Measurements from ENCODE around the gene RUNX1.
"Not testable (repeated sequence)": the region's sequence is repeated elsewhere in the genome, so short reads cannot be mapped to it uniquely, and the experiment has no call there.

The RUNX1 gene

DNA sequence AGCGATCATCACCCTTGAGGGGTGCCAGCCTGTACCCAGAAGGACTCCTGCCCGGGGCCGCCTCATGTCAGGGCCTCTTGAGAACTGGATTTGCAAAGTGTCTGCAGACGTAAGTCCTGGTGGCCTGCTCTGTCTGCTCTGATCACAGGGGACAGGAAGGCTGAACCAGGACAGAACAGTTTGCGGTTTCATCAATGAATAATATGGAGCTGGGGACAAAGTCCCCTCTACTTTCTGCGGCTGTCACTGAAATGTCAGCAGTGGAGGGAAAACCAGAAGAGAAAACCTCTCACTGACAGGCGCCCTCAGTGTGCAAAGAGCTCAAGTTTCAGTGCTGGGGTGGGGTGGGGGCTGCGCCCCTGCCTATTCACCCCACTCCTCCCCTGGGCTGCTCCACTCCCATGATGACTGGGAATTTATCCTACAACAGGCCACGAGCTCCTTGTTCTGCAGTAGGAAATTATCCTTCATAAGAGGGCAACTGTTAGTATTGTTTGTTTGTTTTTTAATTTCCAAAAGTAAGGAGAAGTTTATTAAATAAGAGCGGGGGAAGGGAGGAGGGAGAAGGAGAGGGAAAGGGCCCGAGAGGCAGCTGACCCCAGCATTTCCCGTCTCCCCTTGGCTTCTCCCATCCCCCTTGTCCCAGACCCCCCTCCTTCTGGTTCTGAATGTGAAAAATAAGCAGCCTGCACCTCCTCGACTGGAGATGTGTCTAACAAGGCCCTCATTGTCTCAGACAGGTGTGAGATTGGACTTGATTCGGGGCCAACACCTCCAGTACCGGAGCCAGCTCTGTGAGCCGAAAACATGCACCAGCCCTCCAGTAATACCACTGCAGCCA is 231.1 kb downstream of the RUNX1 start:
- no peak for DNase-seq

GRCh38 chr21:34815831-34816705 is 233.0 kb downstream of the RUNX1 start:
- no peak for DNase-seq

GRCh38 chr21:34814529-34814951 is 234.6 kb downstream of the RUNX1 start:
- no peak for DNase-seq

- DNase-seq, result no peak
Measured at GRCh38 chr21:34813266-34813894, 235.7 kb downstream of the RUNX1 start.

- DNase-seq, result no peak
Measured at GRCh38 chr21:34812504-34813265, 236.4 kb downstream of the RUNX1 start.

DNA sequence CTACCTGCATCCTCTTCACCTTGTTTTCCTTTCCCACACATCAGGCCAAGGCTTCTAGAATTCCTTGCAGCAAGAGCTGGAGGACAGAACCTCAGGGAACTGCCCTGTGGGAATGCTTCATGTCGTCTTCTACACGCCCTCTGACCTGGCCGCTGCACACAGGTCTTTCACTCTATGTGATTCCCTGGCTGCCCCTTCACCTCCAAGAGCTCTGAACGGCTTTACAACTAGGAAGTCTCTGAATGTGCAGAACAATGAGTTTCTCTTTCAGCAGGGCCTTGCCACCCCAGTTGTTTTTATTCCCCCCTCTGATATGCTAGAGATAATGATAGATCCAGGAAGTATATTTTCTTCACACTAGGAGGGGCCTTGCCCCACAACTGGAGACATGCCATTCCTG is 237.7 kb downstream of the RUNX1 start:
- DNase-seq, result no peak

DNA sequence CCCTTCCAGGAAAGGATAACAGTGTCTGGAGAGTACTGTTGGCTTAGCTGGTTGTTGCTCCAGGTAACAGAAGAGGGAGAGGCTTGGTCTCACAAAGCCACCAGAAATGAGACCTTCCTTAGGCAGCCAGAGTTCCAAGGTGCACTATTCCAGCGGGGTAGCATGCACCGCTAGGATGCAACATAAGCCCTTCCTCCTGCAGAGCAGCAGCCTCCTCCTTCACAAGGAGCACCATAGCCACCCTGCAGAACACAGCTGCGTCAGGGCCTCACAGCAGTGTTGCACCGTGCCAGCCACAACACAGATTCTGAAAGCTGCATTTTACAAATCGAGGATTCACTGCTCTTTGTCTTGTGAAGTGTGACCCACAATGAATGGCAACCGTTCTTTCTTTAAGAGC is 238.3 kb downstream of the RUNX1 start:
- no peak for DNase-seq

DNA sequence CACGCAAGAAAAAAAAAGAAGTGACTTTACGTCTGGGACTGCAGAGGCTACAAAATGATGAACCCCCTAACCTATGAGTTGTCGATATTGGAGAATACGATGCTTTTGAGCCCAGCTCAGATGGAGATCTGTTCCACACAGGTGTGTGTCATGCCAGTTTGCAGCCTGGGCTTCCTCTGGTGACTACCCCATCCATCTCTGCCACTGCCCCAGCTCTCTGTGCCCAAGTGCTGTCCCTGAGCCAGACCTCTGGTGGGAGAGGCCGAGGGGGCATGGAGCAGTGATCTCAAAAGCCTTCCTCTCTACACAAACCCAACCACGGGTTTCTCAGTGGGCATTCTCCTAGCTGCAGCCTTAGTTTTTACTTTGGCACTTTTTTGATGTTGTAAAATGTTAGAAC is 239.3 kb downstream of the RUNX1 start:
- no peak for DNase-seq

DNA sequence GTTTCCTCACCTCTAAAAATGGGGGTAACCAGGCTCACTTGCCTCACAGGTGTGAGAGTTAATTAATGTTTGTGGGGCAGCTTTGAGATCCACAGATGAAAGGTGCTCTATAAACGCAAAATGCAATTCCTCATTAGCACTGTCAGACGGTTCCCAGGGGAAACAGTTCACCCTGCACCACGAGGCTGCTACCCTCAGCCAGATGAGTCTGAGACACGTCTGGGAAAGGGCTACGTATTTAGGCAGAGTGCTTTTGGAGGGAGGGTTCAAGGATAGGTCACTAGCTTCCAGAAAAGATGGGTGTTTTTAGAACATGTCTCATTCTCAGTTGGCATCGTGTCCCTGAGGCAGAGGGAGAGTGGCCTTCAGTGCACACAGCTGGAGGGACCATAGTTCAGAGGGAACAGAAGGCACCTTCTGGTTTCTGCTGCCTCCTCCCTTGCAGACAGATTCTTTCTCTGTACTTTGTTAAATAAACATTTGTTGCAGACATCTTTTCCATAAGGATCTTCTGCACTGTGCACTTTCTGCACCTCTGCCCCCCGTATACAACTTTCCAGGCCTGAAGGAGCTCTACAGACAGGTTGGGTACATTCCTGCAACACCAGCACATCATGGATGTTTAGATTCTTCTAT is 240.4 kb downstream of the RUNX1 start:
- DNase-seq, result no peak

DNA sequence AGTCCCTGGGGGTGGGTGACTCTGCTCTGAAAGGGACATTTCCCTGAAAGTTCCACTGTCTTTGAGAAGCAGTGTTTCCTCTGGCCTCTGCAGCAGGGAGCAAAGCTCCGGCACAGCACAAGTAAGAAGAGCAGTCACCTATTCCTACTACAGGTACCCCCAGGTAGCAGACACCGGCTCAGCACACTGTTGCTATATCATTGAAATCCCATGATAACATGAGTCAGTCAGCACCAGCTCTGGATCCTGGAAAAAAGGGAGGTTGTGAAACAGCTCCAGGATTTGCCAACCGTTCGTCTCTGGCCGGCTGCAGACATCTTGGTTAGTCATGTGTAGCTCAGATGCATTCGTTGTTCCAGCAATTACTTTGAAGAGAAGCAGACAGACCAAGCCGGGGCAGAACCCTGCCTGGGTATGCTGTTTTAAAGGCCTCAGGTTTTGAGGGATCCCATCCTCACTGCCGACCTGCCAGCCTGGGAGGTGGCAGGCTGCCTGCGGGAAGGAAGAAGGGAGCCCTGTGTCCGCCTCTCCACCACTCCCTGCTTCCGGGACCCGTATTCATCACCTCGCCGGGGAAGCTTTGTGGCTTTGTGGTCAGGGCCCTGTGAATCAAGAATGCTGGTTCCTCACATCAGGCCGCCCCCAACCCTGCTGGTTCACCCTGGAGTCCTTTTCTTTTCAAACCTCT is 241.1 kb downstream of the RUNX1 start:
- DNase-seq, result no peak

DNA sequence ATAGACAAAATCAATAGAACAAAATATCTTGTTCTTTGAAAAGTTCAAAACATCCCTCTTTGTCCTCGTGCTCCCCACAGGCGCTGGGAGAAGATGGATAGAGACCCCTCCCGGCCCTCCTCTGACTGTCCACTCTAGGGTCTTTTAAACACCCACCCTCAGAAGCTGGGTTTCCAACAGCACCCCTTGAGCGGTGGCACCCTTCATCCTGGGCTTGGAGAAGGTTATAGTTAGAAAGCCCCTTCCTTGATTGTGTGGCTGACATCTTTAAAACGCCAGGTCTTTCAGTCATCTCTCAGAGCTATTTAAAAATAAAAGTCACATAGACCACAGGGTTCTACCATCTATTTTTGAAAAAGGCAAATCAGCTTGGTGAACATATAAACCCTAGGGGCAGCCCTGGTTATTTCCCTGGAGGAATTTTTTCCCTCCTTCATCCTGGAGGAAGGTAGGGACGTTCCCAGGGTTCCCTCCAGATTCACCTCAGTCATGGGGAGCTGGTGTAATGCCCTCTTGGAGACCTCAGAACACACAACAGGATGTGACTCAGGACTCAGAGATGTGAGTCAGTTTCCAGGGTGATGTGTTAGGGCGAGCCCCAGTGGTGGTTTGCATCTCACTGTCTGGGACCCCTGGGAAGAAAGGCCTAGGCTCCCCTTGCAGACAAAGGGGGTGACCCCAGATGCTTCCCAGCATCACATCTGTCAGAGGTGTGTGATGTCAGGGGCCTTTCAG is 241.8 kb downstream of the RUNX1 start:
- no peak for DNase-seq

- no peak for DNase-seq
Measured at GRCh38 chr21:34806423-34806822, 242.7 kb downstream of the RUNX1 start.

DNA sequence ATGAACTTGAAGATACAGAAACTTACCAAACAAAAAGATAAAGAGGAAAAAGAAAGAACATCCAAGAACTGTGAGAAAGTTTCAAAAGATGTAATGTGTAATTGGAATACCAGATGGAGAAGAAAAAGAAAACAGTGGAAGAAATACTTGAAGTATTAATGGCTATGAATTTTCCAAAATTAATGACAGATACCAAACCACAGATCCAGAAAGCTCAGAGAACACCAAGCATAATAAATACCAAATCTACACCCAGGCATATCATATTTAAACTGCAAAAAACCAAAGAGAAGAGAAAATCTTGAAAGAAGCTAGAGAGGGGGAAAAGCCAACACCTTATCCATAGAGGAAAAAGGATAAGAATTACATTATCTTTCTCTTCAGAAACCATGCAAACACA is 243.9 kb downstream of the RUNX1 start:
- no peak for DNase-seq

GRCh38 chr21:34804584-34804983 is 244.5 kb downstream of the RUNX1 start:
- DNase-seq, result not testable (repeated sequence)

- no peak for DNase-seq
Measured at GRCh38 chr21:34803782-34804370, 245.2 kb downstream of the RUNX1 start.

DNA sequence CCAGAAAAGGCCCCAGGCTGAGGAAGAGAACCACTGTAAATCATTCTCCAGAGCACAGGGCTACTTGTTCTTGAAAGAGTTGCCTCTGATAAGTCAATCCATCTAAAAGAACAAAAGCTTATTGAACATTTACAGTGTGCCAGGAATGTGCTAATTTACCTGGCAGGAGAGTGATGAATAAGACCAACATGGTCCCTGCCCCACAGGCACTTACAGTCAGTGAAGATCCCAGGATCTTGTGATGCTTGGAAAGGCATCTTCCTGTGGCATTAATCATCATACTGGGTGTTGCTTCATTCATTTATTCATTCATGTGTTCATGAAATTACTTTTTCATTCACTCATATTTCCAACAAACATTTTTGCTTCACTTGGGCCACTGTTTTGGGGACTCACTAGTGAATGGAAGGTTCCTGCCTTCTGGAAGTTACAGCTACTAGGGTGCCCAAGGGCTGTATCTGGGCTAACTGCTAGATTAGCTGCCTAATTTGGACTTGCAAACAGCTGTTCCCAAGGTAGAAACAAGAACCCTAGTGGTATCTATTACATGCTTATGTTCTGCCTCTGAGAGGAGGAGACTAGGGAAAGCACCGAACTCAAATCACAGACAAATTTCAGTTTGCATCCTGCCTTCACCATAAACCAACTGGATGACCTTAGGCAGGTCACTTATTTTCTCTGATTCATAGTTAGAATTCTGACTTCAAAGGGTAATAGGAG is 246.8 kb downstream of the RUNX1 start:
- no peak for DNase-seq

DNA sequence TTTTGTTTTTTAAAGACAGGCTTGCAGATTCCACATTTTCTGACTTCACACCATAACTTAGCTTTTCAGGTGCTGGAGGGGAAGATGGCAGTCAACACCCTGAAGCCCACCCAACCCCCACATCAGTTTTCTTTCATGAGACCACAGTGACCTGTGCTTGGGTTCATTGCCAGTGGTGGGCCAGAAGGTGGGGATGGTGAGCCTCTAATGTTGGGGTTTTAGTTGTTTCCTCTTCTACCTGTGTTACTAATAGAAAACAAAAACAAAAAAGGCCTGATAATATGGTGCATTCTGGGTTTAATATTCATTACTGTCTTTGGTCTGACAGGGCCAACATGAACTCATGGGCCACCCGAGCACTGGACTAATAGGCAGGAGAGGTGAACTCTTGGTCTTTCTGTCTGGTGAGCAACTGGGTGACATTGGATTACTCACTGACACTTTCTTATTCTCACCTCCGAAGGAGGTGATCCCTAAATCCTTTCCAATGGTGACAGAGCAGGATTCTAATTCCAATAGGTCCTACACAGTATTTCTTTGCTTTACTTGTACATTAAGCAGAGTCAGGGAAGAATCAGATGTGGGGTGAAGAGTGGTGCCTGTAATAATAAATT is 247.5 kb downstream of the RUNX1 start:
- DNase-seq, result no peak

- no peak for DNase-seq
Measured at GRCh38 chr21:34800797-34801518, 248.1 kb downstream of the RUNX1 start.

DNA sequence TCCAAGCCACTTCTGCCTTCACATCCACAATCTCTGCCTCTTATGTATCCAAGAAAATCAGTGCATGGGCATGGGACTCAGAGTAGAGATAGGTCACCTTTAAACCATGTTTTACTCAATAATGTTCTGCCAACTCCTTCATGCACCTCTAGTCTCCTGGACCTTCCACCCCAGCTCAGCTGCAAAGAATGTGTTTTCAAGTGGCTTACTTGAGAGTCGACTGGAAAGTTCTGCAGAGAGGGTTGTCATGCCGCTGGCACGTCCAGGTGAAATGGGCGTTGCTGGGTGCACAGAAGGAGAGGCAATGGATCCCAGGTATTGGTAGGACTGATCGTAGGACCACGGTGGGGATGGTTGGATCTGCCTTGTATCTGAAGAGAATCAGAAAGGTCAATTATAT is 250.0 kb downstream of the RUNX1 start:
- DNase-seq, result no peak
